Smooth muscle cell (in vitro differentiated cells): ENCODE data around the gene CIPC. TPM values are rescaled to one million over a fixed set of nuclear protein-coding genes. Genes with fewer than 3 reads are reported as not detected.
A peak's percentile ranks its signal among the peaks of the same experiment; 100 is the strongest.

ENCODE experiments used
- DNase-seq: peaks from one replicate; lab custom pipeline; 2025; ENCODE audit not compliant: unreplicated experiment; lab: John Stamatoyannopoulos, UW
- H2AFZ ChIP-seq: fragments of 200-600 bp; sonication (generic); 2 replicates; pipeline ENCODE4 v1.6.0; 2016; ENCODE audit warnings: antibody characterized with exemption, low read depth, mild to moderate bottlenecking
- H3F3A ChIP-seq: fragments of 200-600 bp; sonication (generic); 2 replicates; pipeline ENCODE4 v1.6.0; 2017; ENCODE audit warnings: antibody characterized with exemption, low read depth
- H3K27ac ChIP-seq: fragments of 200-600 bp; sonication (generic); 2 replicates; pipeline ENCODE4 v1.5.1; 2016; ENCODE audit warnings: low read depth, mild to moderate bottlenecking
- H3K27me3 ChIP-seq: fragments of 200-600 bp; sonication (generic); 2 replicates; pipeline ENCODE4 v1.6.1; 2016; ENCODE audit warnings: low read depth, mild to moderate bottlenecking
- H3K36me3 ChIP-seq: fragments of 200-600 bp; sonication (generic); 2 replicates; pipeline ENCODE4 v1.5.1; 2016; ENCODE audit warnings: low read depth
- H3K4me1 ChIP-seq: fragments of 200-600 bp; sonication (generic); 2 replicates; pipeline ENCODE4 v1.5.1; 2016; ENCODE audit warnings: low read depth
- H3K4me2 ChIP-seq: fragments of 200-600 bp; sonication (generic); 2 replicates; pipeline ENCODE4 v1.6.0; 2016; ENCODE audit warnings: mild to moderate bottlenecking
- H3K4me3 ChIP-seq: fragments of 200-600 bp; sonication (generic); 2 replicates; pipeline ENCODE4 v1.5.1; 2016; ENCODE audit warnings: mild to moderate bottlenecking
- H3K79me2 ChIP-seq: fragments of 200-600 bp; sonication (generic); 2 replicates; pipeline ENCODE4 v1.6.0; 2016; ENCODE audit warnings: low read depth, mild to moderate bottlenecking
- H3K9ac ChIP-seq: fragments of 200-600 bp; sonication (generic); 2 replicates; pipeline ENCODE4 v1.6.0; 2016; ENCODE audit warnings: low read depth
- H3K9me3 ChIP-seq: fragments of 200-600 bp; sonication (generic); replicated peaks from 2 replicates; pipeline ENCODE4 v1.5.1; 2016; ENCODE audit warnings: low read depth
- H4K20me1 ChIP-seq: fragments of 200-600 bp; sonication (generic); 2 replicates; pipeline ENCODE4 v1.6.0; 2016; ENCODE audit warnings: low read depth
- WGBS: methylation state at CpG from one replicate; pipeline ENCODE4 v1.1.7; 2016; ENCODE audit warnings: low lambda C conversion rate; 5-methylcytosine and 5-hydroxymethylcytosine counted together
- polyA plus RNA-seq: library from polyadenylated mRNA; unstranded; fragments of >200 nt; fragmentation: Nextera tagmentation; extraction: Ambion mirVana; gene quantifications from 2 replicates; pipeline ENCODE4 v1.2.1, GENCODE V29; 2016
- total RNA-seq: library from RNA; depleted of rRNA; stranded (reverse); fragments of >200 nt; gene quantifications from 2 replicates; pipeline ENCODE4 v1.2.3, GENCODE V29; 2014
- TF ChIP-seq, protein P1 (sequence below): fragments of 200-600 bp; sonication (generic); IDR thresholded peaks from 2 replicates; pipeline ENCODE4 v1.5.1; 2017; ENCODE audit warnings: borderline replicate concordance, mild to moderate bottlenecking, antibody characterized with exemption; ENCODE audit not compliant: insufficient read depth, poor library complexity, severe bottlenecking

CIPC gene
- total and polyA plus RNA-seq, 2 experiments from 2014 or later: 3.6 to 15.1 TPM

DNA sequence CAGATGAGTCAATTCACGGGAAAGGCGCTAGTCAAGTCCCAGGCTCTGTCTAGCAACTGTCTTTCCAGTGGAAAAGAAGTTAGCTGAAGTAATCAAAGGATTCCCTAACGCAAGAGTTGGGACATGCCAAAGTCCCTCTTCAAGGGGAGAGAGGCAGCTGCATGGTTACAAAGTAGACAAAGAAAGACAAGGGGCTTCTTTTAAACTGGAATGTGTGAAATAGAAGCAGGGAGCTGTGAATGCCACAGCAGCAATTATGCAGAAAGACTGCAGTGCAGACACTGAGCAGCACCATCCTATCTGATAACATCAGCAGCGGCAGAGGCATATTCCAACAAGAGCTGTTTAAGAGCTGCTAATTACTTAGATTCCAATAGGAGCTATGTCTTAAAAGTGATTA is 12.5 kb upstream of the CIPC start:
- H3K9me3 ChIP-seq: no peaks in the 10 kb centered on the region
- no peaks in the 10 kb centered on the region for H3F3A ChIP-seq
- no peak overlapping the region for H3K4me3 ChIP-seq
- no peaks in the 10 kb centered on the region for H4K20me1 ChIP-seq
- H3K4me2 ChIP-seq: peak overlapping the region; percentile 62
- no peaks in the 10 kb centered on the region for H3K36me3 ChIP-seq
- no peaks in the 10 kb centered on the region for H3K27me3 ChIP-seq
- H2AFZ ChIP-seq: no peak overlapping the region
- peak overlapping the region; percentile 88 for H3K27ac ChIP-seq
- TF ChIP-seq, protein P1, sequence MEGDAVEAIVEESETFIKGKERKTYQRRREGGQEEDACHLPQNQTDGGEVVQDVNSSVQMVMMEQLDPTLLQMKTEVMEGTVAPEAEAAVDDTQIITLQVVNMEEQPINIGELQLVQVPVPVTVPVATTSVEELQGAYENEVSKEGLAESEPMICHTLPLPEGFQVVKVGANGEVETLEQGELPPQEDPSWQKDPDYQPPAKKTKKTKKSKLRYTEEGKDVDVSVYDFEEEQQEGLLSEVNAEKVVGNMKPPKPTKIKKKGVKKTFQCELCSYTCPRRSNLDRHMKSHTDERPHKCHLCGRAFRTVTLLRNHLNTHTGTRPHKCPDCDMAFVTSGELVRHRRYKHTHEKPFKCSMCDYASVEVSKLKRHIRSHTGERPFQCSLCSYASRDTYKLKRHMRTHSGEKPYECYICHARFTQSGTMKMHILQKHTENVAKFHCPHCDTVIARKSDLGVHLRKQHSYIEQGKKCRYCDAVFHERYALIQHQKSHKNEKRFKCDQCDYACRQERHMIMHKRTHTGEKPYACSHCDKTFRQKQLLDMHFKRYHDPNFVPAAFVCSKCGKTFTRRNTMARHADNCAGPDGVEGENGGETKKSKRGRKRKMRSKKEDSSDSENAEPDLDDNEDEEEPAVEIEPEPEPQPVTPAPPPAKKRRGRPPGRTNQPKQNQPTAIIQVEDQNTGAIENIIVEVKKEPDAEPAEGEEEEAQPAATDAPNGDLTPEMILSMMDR: no peak
- no peak for DNase-seq
- peak overlapping the region; percentile 86 for H3K9ac ChIP-seq
- WGBS: 17% methylated on average over 4 of the region's 4 CpGs
- peaks cover 29% of the 10 kb centered on the region for H3K4me1 ChIP-seq
- H3K79me2 ChIP-seq: no peaks in the 10 kb centered on the region

DNA sequence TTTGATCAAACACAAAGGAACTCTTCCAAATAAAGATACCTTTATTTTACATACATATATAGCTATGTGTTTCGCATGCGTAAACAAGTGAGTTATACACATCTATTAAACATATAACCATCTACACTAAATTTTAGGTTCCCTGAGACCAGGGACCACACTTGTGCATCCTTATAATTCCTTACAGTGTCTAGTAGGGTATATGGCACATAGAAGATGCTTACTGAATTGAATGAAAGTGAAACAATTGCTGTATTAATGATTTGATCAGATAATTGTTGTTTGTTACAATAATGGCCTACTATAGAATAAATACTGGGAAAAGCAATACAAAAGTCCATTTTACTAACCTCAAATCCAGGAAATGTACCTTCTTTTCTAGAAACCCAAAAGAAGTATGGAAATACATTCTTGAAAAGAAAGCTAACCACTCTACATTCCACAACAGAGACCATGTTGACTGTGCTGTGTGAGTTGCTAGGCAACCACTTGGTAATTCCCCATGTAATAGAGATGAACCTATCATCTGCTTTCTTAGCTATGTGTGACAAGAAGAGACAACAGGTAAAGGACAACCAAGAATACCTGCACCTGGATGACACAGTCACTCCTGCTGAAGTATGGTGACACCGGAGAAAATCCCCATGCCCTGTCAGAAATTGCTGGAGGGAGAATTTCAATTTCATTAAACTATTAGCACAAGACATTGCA is 11.9 kb upstream of the CIPC start:
- TF ChIP-seq, protein P1: no peak
- no peaks in the 10 kb centered on the region for H4K20me1 ChIP-seq
- H3F3A ChIP-seq: no peaks in the 10 kb centered on the region
- H3K4me2 ChIP-seq: peak overlapping the region; percentile 62
- 90% methylated on average over 3 of the region's 3 CpGs for WGBS
- no peak for DNase-seq
- H3K27ac ChIP-seq: peak overlapping the region; percentile 88
- no peaks in the 10 kb centered on the region for H3K36me3 ChIP-seq
- no peaks in the 10 kb centered on the region for H3K27me3 ChIP-seq
- no peak overlapping the region for H3K4me3 ChIP-seq
- H3K79me2 ChIP-seq: no peaks in the 10 kb centered on the region
- H3K4me1 ChIP-seq: peaks cover 29% of the 10 kb centered on the region
- no peak overlapping the region for H2AFZ ChIP-seq
- H3K9me3 ChIP-seq: no peaks in the 10 kb centered on the region
- H3K9ac ChIP-seq: peak overlapping the region; percentile 86

DNA sequence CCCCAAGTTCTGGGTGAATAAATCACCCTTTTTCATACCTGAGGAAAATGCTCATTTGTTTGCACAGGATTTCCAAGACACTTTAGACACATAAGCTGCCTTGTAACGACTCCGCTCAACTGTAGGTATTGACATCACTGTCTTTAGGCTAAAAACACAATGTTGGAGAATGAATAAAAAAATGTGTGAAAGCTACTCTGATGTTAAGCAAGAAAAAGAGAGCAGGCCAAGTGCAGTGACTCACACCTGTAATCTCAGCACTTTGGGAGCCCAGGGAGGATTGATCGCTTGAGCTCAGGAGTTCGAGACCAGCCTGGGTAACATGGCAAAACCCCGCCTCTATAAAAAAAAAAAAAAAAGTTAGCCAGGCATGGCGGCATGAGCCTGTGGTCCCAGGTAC is 11.1 kb upstream of the CIPC start:
- 89% methylated on average over 6 of the region's 6 CpGs for WGBS
- no peak overlapping the region for H2AFZ ChIP-seq
- no peak overlapping the region for H3K4me2 ChIP-seq
- peak overlapping the region; percentile 86 for H3K9ac ChIP-seq
- no peaks in the 10 kb centered on the region for H3K79me2 ChIP-seq
- peaks cover 29% of the 10 kb centered on the region for H3K4me1 ChIP-seq
- H3K9me3 ChIP-seq: no peaks in the 10 kb centered on the region
- peak overlapping the region; percentile 88 for H3K27ac ChIP-seq
- TF ChIP-seq, protein P1: no peak
- no peaks in the 10 kb centered on the region for H4K20me1 ChIP-seq
- H3F3A ChIP-seq: no peaks in the 10 kb centered on the region
- H3K36me3 ChIP-seq: no peaks in the 10 kb centered on the region
- no peak overlapping the region for H3K4me3 ChIP-seq
- no peaks in the 10 kb centered on the region for H3K27me3 ChIP-seq
- no peak for DNase-seq

DNA sequence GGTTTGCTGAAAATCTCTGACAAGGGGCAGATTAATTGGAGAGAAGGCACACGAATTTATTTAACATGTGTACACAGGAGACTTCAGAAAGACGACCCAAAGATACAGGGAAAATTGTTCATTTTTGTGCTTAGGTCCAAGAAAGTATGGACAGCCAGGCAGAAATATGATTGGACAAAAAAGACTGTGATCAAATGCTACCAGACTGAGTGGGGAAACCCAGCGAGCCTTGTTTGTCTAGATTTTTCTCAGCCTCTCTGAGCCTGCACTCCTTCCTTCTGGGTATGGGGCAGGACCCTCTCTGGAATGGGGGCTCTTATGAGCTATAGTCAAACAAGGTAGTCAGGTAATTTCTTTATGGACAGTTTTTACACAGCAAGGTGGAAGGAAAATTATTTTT is 10.4 kb upstream of the CIPC start:
- no peak overlapping the region for H2AFZ ChIP-seq
- no peaks in the 10 kb centered on the region for H3F3A ChIP-seq
- no peaks in the 10 kb centered on the region for H3K36me3 ChIP-seq
- no peak overlapping the region for H3K4me3 ChIP-seq
- WGBS: 72% methylated on average over 3 of the region's 3 CpGs
- no peak for DNase-seq
- peak overlapping the region; percentile 88 for H3K27ac ChIP-seq
- H4K20me1 ChIP-seq: no peaks in the 10 kb centered on the region
- no peaks in the 10 kb centered on the region for H3K79me2 ChIP-seq
- no peak overlapping the region for H3K4me2 ChIP-seq
- peak overlapping the region; percentile 72 for H3K9ac ChIP-seq
- no peaks in the 10 kb centered on the region for H3K9me3 ChIP-seq
- TF ChIP-seq, protein P1: no peak
- peaks cover 29% of the 10 kb centered on the region for H3K4me1 ChIP-seq
- no peaks in the 10 kb centered on the region for H3K27me3 ChIP-seq
